WTC11 (cell line): ENCODE data around the gene PPM1N.

Experiments
- ATF2 ChIP-seq: sonication (generic); formaldehyde crosslinking; IDR thresholded peaks from 2 replicates; pipeline ENCODE4 v1.8.1; 2022; ENCODE audit warnings: low read depth, missing genetic modification reagents, borderline replicate concordance
- ATF6 ChIP-seq: sonication (generic); formaldehyde crosslinking; IDR thresholded peaks from 2 replicates; pipeline ENCODE4 v1.8.1; 2023; ENCODE audit warnings: mild to moderate bottlenecking, missing genetic modification reagents
- CREB1 ChIP-seq: sonication (generic); formaldehyde crosslinking; IDR thresholded peaks from 2 replicates; pipeline ENCODE4 v1.8.0; 2023; ENCODE audit warnings: mild to moderate bottlenecking, missing genetic modification reagents
- ESRRA ChIP-seq: sonication (generic); formaldehyde crosslinking; IDR thresholded peaks from 2 replicates; pipeline ENCODE4 v1.8.1; 2022; ENCODE audit warnings: mild to moderate bottlenecking, missing genetic modification reagents, borderline replicate concordance
- ETV6 ChIP-seq: sonication (generic); formaldehyde crosslinking; IDR thresholded peaks from 2 replicates; pipeline ENCODE4 v1.8.1; 2022; ENCODE audit warnings: mild to moderate bottlenecking, missing genetic modification reagents
- JUN ChIP-seq: sonication (generic); formaldehyde crosslinking; IDR thresholded peaks from 2 replicates; pipeline ENCODE4 v1.8.0; 2023; ENCODE audit warnings: mild to moderate bottlenecking, missing genetic modification reagents
- KAT7 ChIP-seq: sonication (generic); formaldehyde crosslinking; IDR thresholded peaks from 2 replicates; pipeline ENCODE4 v1.8.1; 2023; ENCODE audit warnings: missing genetic modification reagents, mild to moderate bottlenecking, borderline replicate concordance
- NR3C1 ChIP-seq: sonication (generic); formaldehyde crosslinking; conservative IDR thresholded peaks from 2 replicates; pipeline ENCODE4 v1.8.1; 2023; ENCODE audit warnings: low read depth, mild to moderate bottlenecking, missing genetic modification reagents
- RELA ChIP-seq: sonication (generic); formaldehyde crosslinking; IDR thresholded peaks from 2 replicates; pipeline ENCODE4 v1.8.1; 2022; ENCODE audit warnings: missing genetic modification reagents, mild to moderate bottlenecking, borderline replicate concordance
- SMAD3 ChIP-seq: sonication (generic); formaldehyde crosslinking; IDR thresholded peaks from 2 replicates; pipeline ENCODE4 v1.8.0; 2022; ENCODE audit warnings: missing genetic modification reagents, mild to moderate bottlenecking, borderline replicate concordance
- ZNF121 ChIP-seq: sonication (generic); formaldehyde crosslinking; IDR thresholded peaks from 2 replicates; pipeline ENCODE4 v1.8.0; 2023; ENCODE audit warnings: missing genetic modification reagents
- TF ChIP-seq, protein P1 (sequence below): sonication (generic); formaldehyde crosslinking; IDR thresholded peaks from 2 replicates; pipeline ENCODE4 v1.8.1; 2022; ENCODE audit warnings: low read depth, mild to moderate bottlenecking, moderate library complexity, missing genetic modification reagents, borderline replicate concordance
- TF ChIP-seq, protein P2 (sequence below): fragments of 200-600 bp; IDR thresholded peaks from 2 replicates; pipeline ENCODE4 v1.8.0; 2022; ENCODE audit warnings: antibody characterized with exemption

- no peak for TF ChIP-seq RELA (CRISPR knock-in tag)
- TF ChIP-seq, protein P1, sequence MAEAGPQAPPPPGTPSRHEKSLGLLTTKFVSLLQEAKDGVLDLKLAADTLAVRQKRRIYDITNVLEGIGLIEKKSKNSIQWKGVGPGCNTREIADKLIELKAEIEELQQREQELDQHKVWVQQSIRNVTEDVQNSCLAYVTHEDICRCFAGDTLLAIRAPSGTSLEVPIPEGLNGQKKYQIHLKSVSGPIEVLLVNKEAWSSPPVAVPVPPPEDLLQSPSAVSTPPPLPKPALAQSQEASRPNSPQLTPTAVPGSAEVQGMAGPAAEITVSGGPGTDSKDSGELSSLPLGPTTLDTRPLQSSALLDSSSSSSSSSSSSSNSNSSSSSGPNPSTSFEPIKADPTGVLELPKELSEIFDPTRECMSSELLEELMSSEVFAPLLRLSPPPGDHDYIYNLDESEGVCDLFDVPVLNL (CRISPR knock-in tag): no peak
- TF ChIP-seq ATF2 (CRISPR knock-in tag): no peak
- no peak for TF ChIP-seq SMAD3
- TF ChIP-seq, protein P2, sequence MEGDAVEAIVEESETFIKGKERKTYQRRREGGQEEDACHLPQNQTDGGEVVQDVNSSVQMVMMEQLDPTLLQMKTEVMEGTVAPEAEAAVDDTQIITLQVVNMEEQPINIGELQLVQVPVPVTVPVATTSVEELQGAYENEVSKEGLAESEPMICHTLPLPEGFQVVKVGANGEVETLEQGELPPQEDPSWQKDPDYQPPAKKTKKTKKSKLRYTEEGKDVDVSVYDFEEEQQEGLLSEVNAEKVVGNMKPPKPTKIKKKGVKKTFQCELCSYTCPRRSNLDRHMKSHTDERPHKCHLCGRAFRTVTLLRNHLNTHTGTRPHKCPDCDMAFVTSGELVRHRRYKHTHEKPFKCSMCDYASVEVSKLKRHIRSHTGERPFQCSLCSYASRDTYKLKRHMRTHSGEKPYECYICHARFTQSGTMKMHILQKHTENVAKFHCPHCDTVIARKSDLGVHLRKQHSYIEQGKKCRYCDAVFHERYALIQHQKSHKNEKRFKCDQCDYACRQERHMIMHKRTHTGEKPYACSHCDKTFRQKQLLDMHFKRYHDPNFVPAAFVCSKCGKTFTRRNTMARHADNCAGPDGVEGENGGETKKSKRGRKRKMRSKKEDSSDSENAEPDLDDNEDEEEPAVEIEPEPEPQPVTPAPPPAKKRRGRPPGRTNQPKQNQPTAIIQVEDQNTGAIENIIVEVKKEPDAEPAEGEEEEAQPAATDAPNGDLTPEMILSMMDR: no peak
- TF ChIP-seq ESRRA: no peak
- no peak for TF ChIP-seq JUN (CRISPR knock-in tag)
- no peak for TF ChIP-seq KAT7
- no peak for TF ChIP-seq ZNF121 (CRISPR knock-in tag)
- TF ChIP-seq NR3C1 (CRISPR knock-in tag): no peak
- no peak for TF ChIP-seq ETV6 (CRISPR knock-in tag)
- no peak for TF ChIP-seq CREB1 (CRISPR knock-in tag)
- TF ChIP-seq ATF6 (CRISPR knock-in tag): no peak
Measured at GRCh38 chr19:45469945-45470761, 28.1 kb upstream of the PPM1N start.
